Upper lobe of left lung (tissue), 4 donors: ENCODE measurements around the gene SPTB.

ENCODE experiments used
- EP300 ChIP-seq, 4 donors: sonication (generic); formaldehyde crosslinking; IDR thresholded peaks; one replicate each; pipeline ENCODE4 v1.5.1; 2017; ENCODE audit warnings: antibody characterized with exemption in 4 of 4, control low read depth in 2 of 4
- POLR2A ChIP-seq, 4 donors: fragments of 450-650 bp; IDR thresholded peaks; one replicate each; pipeline ENCODE4 v1.5.1; 2016 to 2017; ENCODE audit warnings: antibody characterized with exemption in 4 of 4, mild to moderate bottlenecking in 2 of 4
- POLR2AphosphoS5 ChIP-seq, 2 donors: sonication (generic); formaldehyde crosslinking; IDR thresholded peaks; one replicate each; pipeline ENCODE4 v1.5.1; 2017; ENCODE audit warnings: antibody characterized with exemption in 2 of 2
- TF ChIP-seq, protein P1 (sequence below), 6 experiments: fragments of 450-650 bp in 4 of 6; fragments of 200-600 bp in 2 of 6; sonication (generic) in 2 of 6; IDR thresholded peaks; one replicate each; pipeline ENCODE4 v1.5.1; 2016 to 2019; ENCODE audit warnings: antibody characterized with exemption in 6 of 6

DNA sequence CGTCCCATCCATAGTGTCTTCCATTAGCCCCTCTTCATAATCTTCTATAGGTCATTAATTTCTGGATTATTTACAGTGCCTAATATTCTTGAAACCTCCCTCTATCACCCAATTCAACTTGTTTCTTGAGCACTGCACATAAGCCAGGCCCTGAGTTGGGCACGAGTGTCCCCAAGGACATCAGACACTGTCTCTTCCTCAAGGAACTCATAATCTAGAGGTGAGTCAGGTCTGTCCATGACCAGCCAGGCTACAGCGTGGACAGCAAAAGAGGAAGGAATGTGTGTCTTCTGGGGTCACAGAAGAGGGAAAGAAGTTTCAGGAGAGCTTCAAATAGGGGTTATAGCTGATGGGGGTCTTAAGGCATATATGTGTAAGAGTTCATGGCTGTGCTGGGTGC is 12.5 kb downstream of the SPTB start:
- TF ChIP-seq POLR2A (IDR thresholded peaks at IDR 0.05) (no peak), EP300 (IDR thresholded peaks at IDR 0.05) (no peak), POLR2AphosphoS5 (IDR thresholded peaks at IDR 0.05) (no peak)
- TF ChIP-seq, protein P1, sequence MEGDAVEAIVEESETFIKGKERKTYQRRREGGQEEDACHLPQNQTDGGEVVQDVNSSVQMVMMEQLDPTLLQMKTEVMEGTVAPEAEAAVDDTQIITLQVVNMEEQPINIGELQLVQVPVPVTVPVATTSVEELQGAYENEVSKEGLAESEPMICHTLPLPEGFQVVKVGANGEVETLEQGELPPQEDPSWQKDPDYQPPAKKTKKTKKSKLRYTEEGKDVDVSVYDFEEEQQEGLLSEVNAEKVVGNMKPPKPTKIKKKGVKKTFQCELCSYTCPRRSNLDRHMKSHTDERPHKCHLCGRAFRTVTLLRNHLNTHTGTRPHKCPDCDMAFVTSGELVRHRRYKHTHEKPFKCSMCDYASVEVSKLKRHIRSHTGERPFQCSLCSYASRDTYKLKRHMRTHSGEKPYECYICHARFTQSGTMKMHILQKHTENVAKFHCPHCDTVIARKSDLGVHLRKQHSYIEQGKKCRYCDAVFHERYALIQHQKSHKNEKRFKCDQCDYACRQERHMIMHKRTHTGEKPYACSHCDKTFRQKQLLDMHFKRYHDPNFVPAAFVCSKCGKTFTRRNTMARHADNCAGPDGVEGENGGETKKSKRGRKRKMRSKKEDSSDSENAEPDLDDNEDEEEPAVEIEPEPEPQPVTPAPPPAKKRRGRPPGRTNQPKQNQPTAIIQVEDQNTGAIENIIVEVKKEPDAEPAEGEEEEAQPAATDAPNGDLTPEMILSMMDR (IDR thresholded peaks at IDR 0.05): no peak
